Left cardiac atrium (tissue), 4 donors: ENCODE results near the gene UBXN11. TPM values are rescaled to one million over a fixed set of nuclear protein-coding genes. Genes with fewer than 3 reads are reported as not detected.

Source experiments
- ATAC-seq, 2 donors: fragments of 200-7000 bp; cut with Tn5 transposase; one replicate each; pipeline ENCODE4 v1.9.1; 2020; ENCODE audit warnings: mild to moderate bottlenecking in 2 of 2, moderate library complexity in 2 of 2
- DNase-seq: peaks from one replicate; pipeline ENCODE4 v3.0.0-alpha.2; 2020
- intact Hi-C, 2 donors: fragments of 100-400 bp; cut with DNase I; formaldehyde crosslinking; loops; one replicate each; pipeline versions ENCODE4 v1.14.1 to v1.15.1; 2022 to 2023
- total RNA-seq, 2 donors: library from RNA; stranded (reverse); fragmentation: NEBNext Ultra II Directional; extraction: Animal tissue kit (Norgen Biotek cat#: 25700); gene quantifications; one replicate each; pipeline ENCODE4 v1.2.1, GENCODE V29; 2021
- donor health status: DM: no; HTN: yes; CAD: no.
- donor health status: DM: no; HTN: yes; CAD: no; lungs with severe emphysema.
- donor health status: DM: yes; HTN: yes; CAD: no.
- donor health status: Dilated cardiomyopathy.

Gene UBXN11
- total RNA-seq, 2 donors from 2014 or later = 14.5 to 15.7 TPM

GRCh38 chr1:26279456-26280332 is 26.7 kb downstream of the UBXN11 start, which contains the start of gene SH3BGRL3:
SH3BGRL3 (plus strand) TSS chr1:26280086; CDS start chr1:26280156, 70 bp downstream.
- intact Hi-C loops = loop anchor here in 1 of 2 donors (10.0 kb wide), 1 partner anchor 45 kb away; no protein-coding TSS in a partner anchor

GRCh38 chr1:26278724-26279455 is 27.5 kb downstream of the UBXN11 start:
- intact Hi-C loops = loop anchor here in 1 of 2 donors (10.0 kb wide), 1 partner anchor 46 kb away; no protein-coding TSS in a partner anchor
- DNase-seq (no peak), ATAC-seq (peak in 1 of 2 donors; percentile 3)

More at GRCh38 chr1:26279456-26280332, 26.7 kb downstream of the UBXN11 start, which contains the start of gene SH3BGRL3:
- ATAC-seq = peak; percentile 76 to 86
- peak; percentile 93 for DNase-seq

GRCh38 chr1:26278303-26278702 is 28.1 kb downstream of the UBXN11 start:
- ATAC-seq = peak in 1 of 2 donors; percentile 4
- DNase-seq = peak; percentile 82
- intact Hi-C loops = loop anchor here in 1 of 2 donors (10.0 kb wide), 1 partner anchor 46 kb away; no protein-coding TSS in a partner anchor

- DNase-seq (no peak), ATAC-seq (no peak)
- intact Hi-C loops = loop anchor here in 1 of 2 donors (10.0 kb wide), 1 partner anchor 47 kb away; no protein-coding TSS in a partner anchor
Observed at GRCh38 chr1:26277719-26278118, 28.7 kb downstream of the UBXN11 start.

- no peak for ATAC-seq
- DNase-seq = no peak
- intact Hi-C loops = loop anchor here in 1 of 2 donors (10.0 kb wide), 1 partner anchor 48 kb away; no protein-coding TSS in a partner anchor
Observed at GRCh38 chr1:26277261-26277661, 29.2 kb downstream of the UBXN11 start.

- ATAC-seq (no peak), DNase-seq (no peak)
- intact Hi-C loops = loop anchor here in 1 of 2 donors (10.0 kb wide), 1 partner anchor 48 kb away; no protein-coding TSS in a partner anchor
Observed at GRCh38 chr1:26276432-26276838, 30.0 kb downstream of the UBXN11 start.

- intact Hi-C loops = loop anchor here (2.0 to 10.0 kb wide), 2 partner anchors 45 to 49 kb away; no protein-coding TSS in a partner anchor
Observed at GRCh38 chr1:26275580-26276431, 30.6 kb downstream of the UBXN11 start.

GRCh38 chr1:26274801-26275425 is 31.5 kb downstream of the UBXN11 start:
- DNase-seq = no peak
- intact Hi-C loops = loop anchor here (2.0 to 10.0 kb wide), 2 partner anchors 46 to 50 kb away; no protein-coding TSS in a partner anchor
- ATAC-seq = no peak

More at GRCh38 chr1:26275580-26276431, 30.6 kb downstream of the UBXN11 start:
- peak; percentile 87 for DNase-seq
- peak; percentile 73 to 85 for ATAC-seq

- DNase-seq (no peak), ATAC-seq (no peak)
- intact Hi-C loops = no loop called here
Observed at GRCh38 chr1:26269198-26269550, 37.3 kb downstream of the UBXN11 start.

- ATAC-seq (no peak), DNase-seq (no peak)
- intact Hi-C loops = no loop called here
Observed at GRCh38 chr1:26268290-26269197, 37.9 kb downstream of the UBXN11 start.

GRCh38 chr1:26265405-26265804 is 41.0 kb downstream of the UBXN11 start:
- intact Hi-C loops = no loop called here
- DNase-seq = no peak
- no peak for ATAC-seq

- ATAC-seq (no peak), DNase-seq (no peak)
- intact Hi-C loops = no loop called here
Observed at GRCh38 chr1:26263212-26263611, 43.2 kb downstream of the UBXN11 start.

GRCh38 chr1:26259578-26259977 is 46.9 kb downstream of the UBXN11 start:
- ATAC-seq = peak in 1 of 2 donors; percentile 24
- no peak for DNase-seq
- intact Hi-C loops = no loop called here

GRCh38 chr1:26259005-26259404 is 47.4 kb downstream of the UBXN11 start:
- intact Hi-C loops = no loop called here
- ATAC-seq = no peak

GRCh38 chr1:26257222-26257621 is 49.2 kb downstream of the UBXN11 start:
- no peak for DNase-seq
- intact Hi-C loops = no loop called here
- ATAC-seq = peak; percentile 73 to 77

More at GRCh38 chr1:26259005-26259404, 47.4 kb downstream of the UBXN11 start:
- no peak for DNase-seq

- ATAC-seq (peak; percentile 65 to 70), DNase-seq (no peak)
- intact Hi-C loops = no loop called here
Observed at GRCh38 chr1:26254404-26254803, 52.0 kb downstream of the UBXN11 start.

GRCh38 chr1:26252718-26253117 is 53.7 kb downstream of the UBXN11 start:
- ATAC-seq (no peak), DNase-seq (no peak)
- intact Hi-C loops = no loop called here
